Immature natural killer cell (primary cell): ENCODE results near the gene SASH3. TPM values are rescaled to one million over a fixed set of nuclear protein-coding genes. Genes with fewer than 3 reads are reported as not detected.

Experiments used
- DNase-seq, 3 donors: peaks; one replicate each; pipeline ENCODE4 v3.0.0; 2022; ENCODE audit warnings: mixed read lengths in 1 of 3
- H3K27ac Mint-ChIP-seq, 6 donors: one replicate each; pipeline ENCODE4 v1.8.0; 2020; ENCODE audit warnings: mixed read lengths in 6 of 6, mild to moderate bottlenecking in 5 of 6, inconsistent platforms in 4 of 6, moderate library complexity in 3 of 6
- H3K27me3 Mint-ChIP-seq, 3 donors: one replicate each; pipeline ENCODE4 v1.8.0; 2020 to 2021; ENCODE audit warnings: low read depth in 3 of 3, mild to moderate bottlenecking in 3 of 3, mixed read lengths in 3 of 3, moderate library complexity in 3 of 3, inconsistent platforms in 1 of 3
- H3K36me3 Mint-ChIP-seq, 3 donors: one replicate each; pipeline ENCODE4 v1.8.0; 2020; ENCODE audit warnings: mixed read lengths in 3 of 3, inconsistent platforms in 2 of 3, mild to moderate bottlenecking in 2 of 3
- H3K4me1 Mint-ChIP-seq, 2 donors: one replicate each; pipeline ENCODE4 v1.8.0; 2020; ENCODE audit warnings: inconsistent platforms in 2 of 2, mild to moderate bottlenecking in 2 of 2, mixed read lengths in 2 of 2, moderate library complexity in 1 of 2
- H3K4me3 Mint-ChIP-seq, 5 donors: one replicate each; pipeline ENCODE4 v1.8.0; 2020; ENCODE audit warnings: mild to moderate bottlenecking in 5 of 5, mixed read lengths in 5 of 5, inconsistent platforms in 3 of 5, moderate library complexity in 3 of 5
- H3K9me3 Mint-ChIP-seq, 6 donors: one replicate each; pipeline ENCODE4 v1.8.0; 2020; ENCODE audit warnings: mild to moderate bottlenecking in 6 of 6, mixed read lengths in 6 of 6, inconsistent platforms in 4 of 6, moderate library complexity in 3 of 6
- polyA plus RNA-seq, 3 donors: library from polyadenylated mRNA; unstranded; fragments of 300-500 nt; fragmentation: Illumina TruSeq; gene quantifications; one replicate each; pipeline ENCODE4 v1.2.3, GENCODE V29; 2021

Gene SASH3
- polyA plus RNA-seq, 3 donors from 2014 or later = 254 to 569 (median 270) TPM

- peak overlapping the region; percentile 90 to 100 (median 96) for H3K27ac Mint-ChIP-seq
- DNase-seq = peak; percentile 89 to 94 (median 91)
- peaks cover 15 to 36% (median 33%) of the 10 kb centered on the region in 3 donors for H3K27me3 Mint-ChIP-seq
- H3K36me3 Mint-ChIP-seq = peaks cover 31 to 48% (median 40%) of the 10 kb centered on the region in 3 donors
- peak overlapping the region; percentile 93 to 97 (median 93) for H3K4me3 Mint-ChIP-seq
- H3K4me1 Mint-ChIP-seq = peaks cover 86 to 88% of the 10 kb centered on the region in 2 donors
- H3K9me3 Mint-ChIP-seq = no peaks in the 10 kb centered on the region
These were observed 1.5 kb downstream of the SASH3 start for GRCh38 chrX:129781134-129781672.

- Mint-ChIP-seq H3K36me3 (peaks cover 34 to 53% (median 44%) of the 10 kb centered on the region in 3 donors), H3K4me3 (peak overlapping the region; percentile 93 to 97 (median 93)), H3K4me1 (peaks cover 86 to 88% of the 10 kb centered on the region in 2 donors), H3K27ac (peak overlapping the region; percentile 89 to 100 (median 96)), H3K9me3 (no peaks in the 10 kb centered on the region), H3K27me3 (peaks cover 15 to 37% (median 30%) of the 10 kb centered on the region in 3 donors)
- no peak for DNase-seq
These were observed 2.1 kb downstream of the SASH3 start for GRCh38 chrX:129781680-129782495.

GRCh38 chrX:129782706-129783105 lies 3.0 kb downstream of the SASH3 start:
- Mint-ChIP-seq H3K27me3 (peaks cover 13 to 35% (median 25%) of the 10 kb centered on the region in 3 donors), H3K4me1 (peaks cover 86 to 88% of the 10 kb centered on the region in 2 donors), H3K4me3 (peak overlapping the region; percentile 93 to 97 (median 93)), H3K36me3 (peaks cover 42 to 59% (median 51%) of the 10 kb centered on the region in 3 donors), H3K27ac (peak overlapping the region; percentile 89 to 100 (median 96)), H3K9me3 (no peaks in the 10 kb centered on the region)
- DNase-seq = no peak

- H3K4me3 Mint-ChIP-seq = peak overlapping the region; percentile 93 to 97 (median 93)
- H3K4me1 Mint-ChIP-seq = peaks cover 85 to 86% of the 10 kb centered on the region in 2 donors
- DNase-seq = peak in 1 of 3 donors; percentile 33
- peaks cover 13 to 35% (median 24%) of the 10 kb centered on the region in 3 donors for H3K27me3 Mint-ChIP-seq
- H3K36me3 Mint-ChIP-seq = peaks cover 42 to 60% (median 51%) of the 10 kb centered on the region in 3 donors
- H3K27ac Mint-ChIP-seq = peak overlapping the region; percentile 89 to 100 (median 96)
- H3K9me3 Mint-ChIP-seq = no peaks in the 10 kb centered on the region
These were observed 3.6 kb downstream of the SASH3 start for GRCh38 chrX:129783291-129783713.

GRCh38 chrX:129784371-129784770 lies 4.6 kb downstream of the SASH3 start:
- Mint-ChIP-seq H3K27me3 (peaks cover 13 to 30% (median 21%) of the 10 kb centered on the region in 3 donors), H3K4me3 (peak overlapping the region; percentile 93 to 97 (median 93)), H3K27ac (peak overlapping the region; percentile 89 to 100 (median 96)), H3K4me1 (peaks cover 85 to 86% of the 10 kb centered on the region in 2 donors), H3K36me3 (peaks cover 46 to 70% (median 51%) of the 10 kb centered on the region in 3 donors), H3K9me3 (no peaks in the 10 kb centered on the region)
- DNase-seq = no peak

- no peak for DNase-seq
- no peaks in the 10 kb centered on the region for H3K9me3 Mint-ChIP-seq
- H3K4me1 Mint-ChIP-seq = peaks cover 85 to 86% of the 10 kb centered on the region in 2 donors
- peak overlapping the region; percentile 73 to 88 (median 78) for H3K4me3 Mint-ChIP-seq
- peaks cover 9 to 22% (median 14%) of the 10 kb centered on the region in 3 donors for H3K27me3 Mint-ChIP-seq
- H3K27ac Mint-ChIP-seq = peak overlapping the region; percentile 83 to 100 (median 92)
- H3K36me3 Mint-ChIP-seq = peaks cover 42 to 69% (median 51%) of the 10 kb centered on the region in 3 donors
These were observed 5.6 kb downstream of the SASH3 start for GRCh38 chrX:129785160-129785947.

- Mint-ChIP-seq H3K36me3 (peaks cover 42 to 68% (median 50%) of the 10 kb centered on the region in 3 donors), H3K4me3 (peak overlapping the region; percentile 73 to 88 (median 78)), H3K27me3 (peaks cover 8 to 15% (median 10%) of the 10 kb centered on the region in 3 donors), H3K4me1 (peaks cover 83 to 87% of the 10 kb centered on the region in 2 donors), H3K27ac (peak overlapping the region; percentile 83 to 100 (median 92)), H3K9me3 (no peaks in the 10 kb centered on the region)
- no peak for DNase-seq
These were observed 6.5 kb downstream of the SASH3 start for GRCh38 chrX:129786210-129786651.

- peak; percentile 42 to 54 (median 44) for DNase-seq
- Mint-ChIP-seq H3K27me3 (peaks cover 3 to 11% (median 5%) of the 10 kb centered on the region in 3 donors), H3K4me3 (peak overlapping the region; percentile 71 to 84 (median 75)), H3K27ac (peak overlapping the region; percentile 89 to 100 (median 94)), H3K9me3 (no peaks in the 10 kb centered on the region), H3K36me3 (peaks cover 39 to 63% (median 45%) of the 10 kb centered on the region in 3 donors), H3K4me1 (peaks cover 72 to 81% of the 10 kb centered on the region in 2 donors)
These were observed 7.7 kb downstream of the SASH3 start for GRCh38 chrX:129787336-129788055.

GRCh38 chrX:129788527-129788926 lies 8.8 kb downstream of the SASH3 start:
- Mint-ChIP-seq H3K4me1 (peaks cover 66 to 71% of the 10 kb centered on the region in 2 donors), H3K36me3 (peaks cover 31 to 55% (median 41%) of the 10 kb centered on the region in 3 donors), H3K9me3 (no peaks in the 10 kb centered on the region), H3K27ac (peak overlapping the region; percentile 77 to 91 (median 86)), H3K27me3 (peaks cover under 1 to 11% (median 2%) of the 10 kb centered on the region in 3 donors), H3K4me3 (peak overlapping the region in 4 of 5 donors; percentile 26 to 60 (median 54))
- no peak for DNase-seq

- Mint-ChIP-seq H3K36me3 (peaks cover 21 to 46% (median 32%) of the 10 kb centered on the region in 3 donors), H3K27ac (peak overlapping the region; percentile 82 to 94 (median 88)), H3K27me3 (peaks cover 0 to 11% (median 2%) of the 10 kb centered on the region in 3 donors), H3K4me3 (peak overlapping the region in 2 of 5 donors; percentile 40 to 60), H3K9me3 (no peaks in the 10 kb centered on the region), H3K4me1 (peaks cover 54 to 56% of the 10 kb centered on the region in 2 donors)
- DNase-seq = no peak
These were observed 10.4 kb downstream of the SASH3 start for GRCh38 chrX:129790146-129790545.

GRCh38 chrX:129790808-129791207 lies 11.1 kb downstream of the SASH3 start:
- Mint-ChIP-seq H3K27me3 (peaks cover 0 to 11% (median 2%) of the 10 kb centered on the region in 3 donors), H3K9me3 (no peaks in the 10 kb centered on the region), H3K4me1 (peaks cover 48 to 49% of the 10 kb centered on the region in 2 donors), H3K36me3 (peaks cover 17 to 43% (median 26%) of the 10 kb centered on the region in 3 donors), H3K4me3 (no peak overlapping the region), H3K27ac (peak overlapping the region in 5 of 6 donors; percentile 61 to 94 (median 88))
- no peak for DNase-seq

- no peak for DNase-seq
- Mint-ChIP-seq H3K36me3 (peaks cover 14 to 43% (median 20%) of the 10 kb centered on the region in 3 donors), H3K27ac (peak overlapping the region in 4 of 6 donors; percentile 61 to 94 (median 72)), H3K27me3 (peaks cover 0 to 11% (median 2%) of the 10 kb centered on the region in 3 donors), H3K4me1 (peaks cover 44 to 47% of the 10 kb centered on the region in 2 donors), H3K4me3 (no peak overlapping the region), H3K9me3 (no peaks in the 10 kb centered on the region)
These were observed 11.6 kb downstream of the SASH3 start for GRCh38 chrX:129791336-129791735.
